GM12878 (cell line): Measurements from ENCODE around the gene ST6GALNAC3. TPM values are rescaled to one million over a fixed set of nuclear protein-coding genes. Genes with fewer than 3 reads are reported as not detected.

ENCODE experiments used
- ATAC-seq: fragments of 200-7000 bp; cut with Tn5 transposase; 3 replicates; pipeline ENCODE4 v1.9.1; 2020; ENCODE audit warnings: mild to moderate bottlenecking, moderate library complexity
- BruUV-seq: library from RNA; stranded (reverse); fragments of 400-500 nt; replicated peaks from 2 replicates; lab custom pipeline; 2021; lab: Mats Ljungman, UMichigan
- CTCF ChIA-PET: fragments of 300-600 bp; sonication (Branson Sonifier 250); formaldehyde crosslinking; extraction: SDS; loops from one replicate; lab custom pipeline; 2021; ENCODE audit warnings: inconsistent platforms; lab: Yijun Ruan, JAX
- POLR2A ChIA-PET: fragments of 350-600 bp; formaldehyde crosslinking; extraction: SDS; loops from one replicate; lab custom pipeline; 2021; ENCODE audit warnings: inconsistent platforms; lab: Charles Lee
- RAD21 ChIA-PET: fragments of 300-600 bp; sonication (Branson Sonifier 250); formaldehyde crosslinking; loops from one replicate; lab custom pipeline; 2023; ENCODE audit warnings: antibody characterized with exemption; ENCODE audit not compliant: unreplicated experiment; lab: Charles Lee
- SMC1A ChIA-PET: fragments of 300-600 bp; sonication (Branson Sonifier 250); formaldehyde crosslinking; loops from one replicate; lab custom pipeline; 2023; ENCODE audit not compliant: unreplicated experiment, uncharacterized antibody; lab: Charles Lee
- DNase-seq: peaks from one replicate; pipeline ENCODE4 v3.0.0-alpha.2; 2011; ENCODE audit warnings: low read depth, low spot score
- FAIRE-seq: peaks from 3 replicates; lab custom pipeline; 2011; peaks lifted over from hg19 to GRCh38; lab: Jason Lieb, UNC
- H2AFZ ChIP-seq: 2 replicates; pipeline ENCODE4 v1.6.0; 2011; ENCODE audit warnings: low read depth, low read length, control low read depth; ENCODE audit not compliant: control insufficient read depth
- H3K27ac ChIP-seq: 2 replicates; pipeline ENCODE4 v1.5.1; 2011; ENCODE audit warnings: control low read depth; ENCODE audit not compliant: control insufficient read depth, insufficient read depth
- H3K27me3 ChIP-seq, 2 experiments: replicated peaks in 1 of 2; 2 replicates each; pipeline versions ENCODE4 v1.6.0 to v1.6.1; 2011; ENCODE audit warnings: low read length in 1 of 2; ENCODE audit not compliant: control insufficient read depth in 2 of 2, insufficient read depth in 2 of 2
- H3K36me3 ChIP-seq, 2 experiments: 2 replicates each; pipeline ENCODE4 v1.5.1; 2011; ENCODE audit warnings: low read length in 1 of 2; ENCODE audit not compliant: control insufficient read depth in 2 of 2, insufficient read depth in 2 of 2
- H3K4me1 ChIP-seq: 2 replicates; pipeline ENCODE4 v1.6.1; 2011; ENCODE audit warnings: mild to moderate bottlenecking, low read length, moderate library complexity, mixed read lengths; ENCODE audit not compliant: control insufficient read depth, insufficient read depth
- H3K4me2 ChIP-seq: 2 replicates; pipeline ENCODE4 v1.6.0; 2011; ENCODE audit warnings: control low read depth; ENCODE audit not compliant: control insufficient read depth, insufficient read depth
- H3K4me3 ChIP-seq: fragments of 200-600 bp; sonication (generic); 2 replicates; pipeline ENCODE4 v1.5.1; 2016
- H3K79me2 ChIP-seq: 2 replicates; pipeline ENCODE4 v1.6.0; 2011; ENCODE audit warnings: low read length; ENCODE audit not compliant: control insufficient read depth, insufficient read depth
- H3K9ac ChIP-seq: 2 replicates; pipeline ENCODE4 v1.8.0; 2011; ENCODE audit warnings: low read length, control low read depth, mixed read lengths; ENCODE audit not compliant: control insufficient read depth, insufficient read depth
- H3K9me3 ChIP-seq: replicated peaks from 3 replicates; pipeline ENCODE4 v1.5.1; 2011; ENCODE audit warnings: mild to moderate bottlenecking, low read length; ENCODE audit not compliant: control insufficient read depth, insufficient read depth
- H4K20me1 ChIP-seq: 2 replicates; pipeline ENCODE4 v1.6.0; 2011; ENCODE audit not compliant: control insufficient read depth, insufficient read depth
- BACH1 ChIP-seq: fragments of 450-650 bp; IDR thresholded peaks from 2 replicates; pipeline ENCODE4 v1.6.1; 2017; ENCODE audit warnings: mild to moderate bottlenecking, borderline replicate concordance
- CBX5 ChIP-seq: sonication (generic); IDR thresholded peaks from 2 replicates; pipeline ENCODE4 v1.6.1; 2016; ENCODE audit warnings: low read depth, moderate library complexity, mild to moderate bottlenecking, inconsistent platforms
- CEBPB ChIP-seq, 2 experiments: fragments of 150-350 bp in 1 of 2; IDR thresholded peaks; 2 replicates each; pipeline ENCODE4 v1.6.1; 2012 to 2014; ENCODE audit warnings: low read depth in 2 of 2, low read length in 2 of 2, borderline replicate concordance in 1 of 2, inconsistent platforms in 1 of 2
- CREM ChIP-seq: IDR thresholded peaks from 2 replicates; pipeline ENCODE4 v1.6.1; 2014; ENCODE audit warnings: antibody characterized with exemption, low read depth
- CUX1 ChIP-seq: IDR thresholded peaks from 2 replicates; pipeline ENCODE4 v1.6.1; 2012; ENCODE audit warnings: improper control_type of control experiment, low read depth, low read length; ENCODE audit not compliant: insufficient replicate concordance
- IRF4 ChIP-seq: IDR thresholded peaks from 2 replicates; pipeline ENCODE4 v1.6.1; 2011; ENCODE audit warnings: low read depth, low read length
- NFXL1 ChIP-seq: fragments of 450-650 bp; IDR thresholded peaks from 2 replicates; pipeline ENCODE4 v1.6.1; 2017; ENCODE audit warnings: antibody characterized with exemption, mild to moderate bottlenecking, borderline replicate concordance
- NFYB ChIP-seq: IDR thresholded peaks from 2 replicates; pipeline ENCODE4 v1.6.1; 2011; ENCODE audit warnings: low read depth, mild to moderate bottlenecking, low read length, improper control_type of control experiment, moderate library complexity; ENCODE audit not compliant: insufficient read depth
- RBBP5 ChIP-seq: fragments of 200-600 bp; sonication (generic); conservative IDR thresholded peaks from 2 replicates; pipeline ENCODE4 v1.6.1; 2016
- WRNIP1 ChIP-seq: IDR thresholded peaks from 2 replicates; pipeline ENCODE4 v1.6.1; 2011; ENCODE audit warnings: low read depth, low read length, improper control_type of control experiment, borderline replicate concordance
- ZBTB11 ChIP-seq: fragments of 450-650 bp; formaldehyde crosslinking; IDR thresholded peaks from 2 replicates; pipeline ENCODE4 v1.5.0; 2022; ENCODE audit warnings: mild to moderate bottlenecking, missing genetic modification characterization
- ZBTB4 ChIP-seq: fragments of 450-650 bp; formaldehyde crosslinking; IDR thresholded peaks from 2 replicates; pipeline ENCODE4 v1.4.0; 2022; ENCODE audit warnings: mild to moderate bottlenecking, moderate library complexity
- ZNF622 ChIP-seq: fragments of 450-650 bp; IDR thresholded peaks from 2 replicates; pipeline ENCODE4 v1.6.1; 2017; ENCODE audit warnings: mild to moderate bottlenecking, inconsistent platforms
- WGBS: methylation state at CpG from one replicate; pipeline ENCODE4 v1.1.6; 2016; ENCODE audit warnings: low lambda C conversion rate; ENCODE audit not compliant: insufficient replicate concordance, insufficient coverage; ENCODE audit errors: missing lambda C conversion rate; 5-methylcytosine and 5-hydroxymethylcytosine counted together
- in situ Hi-C: fragments of 300-500 bp; cut with MboI; formaldehyde crosslinking; loops from 9 replicates; pipeline ENCODE4 v1.14.3; 2018; ENCODE audit warnings: mixed read lengths
- intact Hi-C: fragments of 100-400 bp; cut with micrococcal nuclease; formaldehyde crosslinking; loops from one replicate; pipeline ENCODE4 v1.14.2; 2022; ENCODE audit not compliant: unreplicated experiment
- polyA plus RNA-seq, 11 experiments: library from polyadenylated mRNA; depleted of rRNA in 4 of 11; unstranded in 6 of 11; stranded (reverse) in 5 of 11; fragments of >200 nt; fragmentation: Nextera tagmentation in 4 of 11; fragmentation: Illumina TruSeq in 1 of 11; extraction: Ambion mirVana in 4 of 11; extraction: Trizol in 1 of 11; gene quantifications; 1 replicate in 1 of 11; 2 replicates in 10 of 11; pipeline versions ENCODE4 v1.2.1 to v1.2.3, GENCODE V29; 2011 to 2016; ENCODE audit warnings: inconsistent platforms in 2 of 11, missing spikeins in 2 of 11, low read depth in 1 of 11
- total RNA-seq, 4 experiments: library from RNA; depleted of rRNA in 3 of 4; stranded (reverse); fragments of >200 nt in 3 of 4; fragmentation: Illumina TruSeq in 1 of 4; extraction: Trizol in 1 of 4; gene quantifications; 2 replicates each; pipeline versions ENCODE4 v1.2.1 to v1.2.3, GENCODE V29; 2013 to 2021

ST6GALNAC3 gene
- total and polyA plus RNA-seq, 10 of the 15 experiments (the other 5 are each of a cell fraction or from before 2014, with no cell fraction given): 0.04 to 0.68 (median 0.18) TPM; not detected in 3

DNA sequence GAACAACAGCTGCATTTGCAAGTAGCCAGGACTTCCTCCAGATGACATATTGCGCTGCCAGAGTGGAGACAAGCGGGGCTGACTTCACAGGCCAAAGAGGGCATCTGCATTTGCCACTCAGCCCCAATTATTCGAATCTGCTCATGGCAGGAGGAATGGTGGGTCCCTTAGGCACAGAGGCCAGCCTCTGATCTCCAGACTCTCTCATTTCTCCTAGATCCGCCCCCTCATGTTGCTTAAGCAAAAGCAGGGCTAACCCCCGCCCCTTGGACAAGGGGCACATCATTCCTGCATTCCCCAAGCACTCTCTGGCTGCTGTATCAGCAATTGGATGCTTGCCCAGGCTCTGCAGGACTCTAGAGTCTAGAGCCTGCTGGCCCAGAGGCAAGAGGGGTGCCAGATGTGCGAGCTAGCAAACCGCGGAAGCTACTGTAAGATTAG lies 262.4 kb downstream of the ST6GALNAC3 start:
- H3K4me1 ChIP-seq: no peaks in the 10 kb centered on the region
- H3K4me2 ChIP-seq: no peak overlapping the region
- no peak overlapping the region for H3K4me3 ChIP-seq
- POLR2A ChIA-PET: no interaction called here
- no TSS peak for BruUV-seq
- in situ Hi-C loops: loop anchor here (10.0 kb wide), 1 partner anchor 808 kb away; no protein-coding TSS in a partner anchor
- FAIRE-seq: no peak
- 28% methylated on average over 8 of the region's 8 CpGs for WGBS
- intact Hi-C loops: loop anchor here (10.0 kb wide), 2 partner anchors 208 to 528 kb away; partner anchors contain the start of gene ST6GALNAC5
- no peaks in the 10 kb centered on the region for H3K79me2 ChIP-seq
- no peak for ATAC-seq
- DNase-seq: no peak
- H2AFZ ChIP-seq: no peak overlapping the region
- no peak overlapping the region for H3K27ac ChIP-seq
- SMC1A ChIA-PET: no interaction called here
- H4K20me1 ChIP-seq: no peaks in the 10 kb centered on the region
- RAD21 ChIA-PET: no interaction called here
- CTCF ChIA-PET: no interaction called here
- H3K27me3 ChIP-seq: no peaks in the 10 kb centered on the region
- no peak overlapping the region for H3K9ac ChIP-seq
- H3K9me3 ChIP-seq: no peaks in the 10 kb centered on the region
- no peaks in the 10 kb centered on the region for H3K36me3 ChIP-seq
- TF ChIP-seq CEBPB (IDR thresholded peaks at IDR 0.05; ENCODE audit: borderline replicate concordance in 1 of 2, low read depth in 2 of 2, low read length in 2 of 2): no peak
- TF ChIP-seq NFXL1: no peak
- no peak for TF ChIP-seq BACH1
- no peak for TF ChIP-seq CBX5
- no peak for TF ChIP-seq CUX1
- no peak for TF ChIP-seq RBBP5
- no peak for TF ChIP-seq ZNF622
- TF ChIP-seq ZBTB11 (CRISPR knock-in tag): no peak
- TF ChIP-seq WRNIP1: no peak
- TF ChIP-seq CREM: no peak
- no peak for TF ChIP-seq NFYB
- TF ChIP-seq IRF4: no peak
- TF ChIP-seq ZBTB4 (CRISPR knock-in tag): no peak
